Measurements from ENCODE around the gene CRIP2. TPM values are rescaled to one million over a fixed set of nuclear protein-coding genes. Genes with fewer than 3 reads are reported as not detected.

The CRIP2 gene
- total and polyA plus RNA-seq, 4 donors = 4.3 to 40.0 (median 20.7) TPM

DNA sequence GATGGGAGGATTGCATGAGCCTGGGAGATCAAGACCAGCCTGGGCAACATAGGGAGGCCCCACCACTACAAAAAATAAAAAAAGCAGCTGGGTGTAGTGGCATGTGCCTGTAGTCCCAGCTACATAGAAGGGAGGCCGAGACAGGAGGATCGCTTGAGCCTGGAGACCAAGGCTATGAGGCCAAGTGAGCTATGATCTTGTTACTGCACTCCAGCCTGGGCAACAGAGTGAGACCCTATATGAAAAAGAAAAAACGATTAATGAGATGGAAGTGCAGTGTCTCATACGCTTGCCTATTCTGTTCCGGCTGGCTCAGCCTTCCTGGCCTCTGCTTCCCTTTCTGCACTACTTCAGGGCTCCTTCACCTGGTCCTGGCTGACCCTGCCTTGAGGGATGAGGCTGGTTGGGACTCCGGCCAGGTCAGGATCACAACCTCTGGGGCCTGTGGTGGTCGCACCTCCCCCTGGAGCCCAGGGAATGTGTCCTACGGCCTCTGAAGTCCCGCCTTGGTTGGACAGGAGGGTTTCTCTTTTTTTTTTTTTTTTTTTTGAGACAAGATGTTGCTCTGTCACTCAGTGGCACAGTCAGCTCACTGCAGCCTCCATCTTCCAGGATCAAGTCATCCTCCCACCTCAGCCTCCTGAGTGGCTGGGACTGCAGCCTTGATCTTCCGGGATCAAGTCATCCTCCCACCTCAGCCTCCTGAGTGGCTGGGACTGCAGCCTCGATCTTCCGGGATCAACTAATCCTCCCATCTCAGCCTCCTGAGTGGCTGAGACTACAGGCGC is 27.1 kb downstream of the CRIP2 start:
- WGBS = 89% methylated on average over 13 of the region's 13 CpGs
- TF ChIP-seq GABPA (IDR thresholded peaks at IDR 0.05 in 1 of 2, conservative IDR thresholded peaks at IDR 0.05 in 1 of 2) = no peak
- no peak for TF ChIP-seq TAF1 (conservative IDR thresholded peaks at IDR 0.05)
- TF ChIP-seq, protein P1, sequence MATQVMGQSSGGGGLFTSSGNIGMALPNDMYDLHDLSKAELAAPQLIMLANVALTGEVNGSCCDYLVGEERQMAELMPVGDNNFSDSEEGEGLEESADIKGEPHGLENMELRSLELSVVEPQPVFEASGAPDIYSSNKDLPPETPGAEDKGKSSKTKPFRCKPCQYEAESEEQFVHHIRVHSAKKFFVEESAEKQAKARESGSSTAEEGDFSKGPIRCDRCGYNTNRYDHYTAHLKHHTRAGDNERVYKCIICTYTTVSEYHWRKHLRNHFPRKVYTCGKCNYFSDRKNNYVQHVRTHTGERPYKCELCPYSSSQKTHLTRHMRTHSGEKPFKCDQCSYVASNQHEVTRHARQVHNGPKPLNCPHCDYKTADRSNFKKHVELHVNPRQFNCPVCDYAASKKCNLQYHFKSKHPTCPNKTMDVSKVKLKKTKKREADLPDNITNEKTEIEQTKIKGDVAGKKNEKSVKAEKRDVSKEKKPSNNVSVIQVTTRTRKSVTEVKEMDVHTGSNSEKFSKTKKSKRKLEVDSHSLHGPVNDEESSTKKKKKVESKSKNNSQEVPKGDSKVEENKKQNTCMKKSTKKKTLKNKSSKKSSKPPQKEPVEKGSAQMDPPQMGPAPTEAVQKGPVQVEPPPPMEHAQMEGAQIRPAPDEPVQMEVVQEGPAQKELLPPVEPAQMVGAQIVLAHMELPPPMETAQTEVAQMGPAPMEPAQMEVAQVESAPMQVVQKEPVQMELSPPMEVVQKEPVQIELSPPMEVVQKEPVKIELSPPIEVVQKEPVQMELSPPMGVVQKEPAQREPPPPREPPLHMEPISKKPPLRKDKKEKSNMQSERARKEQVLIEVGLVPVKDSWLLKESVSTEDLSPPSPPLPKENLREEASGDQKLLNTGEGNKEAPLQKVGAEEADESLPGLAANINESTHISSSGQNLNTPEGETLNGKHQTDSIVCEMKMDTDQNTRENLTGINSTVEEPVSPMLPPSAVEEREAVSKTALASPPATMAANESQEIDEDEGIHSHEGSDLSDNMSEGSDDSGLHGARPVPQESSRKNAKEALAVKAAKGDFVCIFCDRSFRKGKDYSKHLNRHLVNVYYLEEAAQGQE (IDR thresholded peaks at IDR 0.05) = no peak
- no peak for TF ChIP-seq EGR1 (IDR thresholded peaks at IDR 0.05; ENCODE audit: low read depth in 2 of 2)
- TF ChIP-seq HNF4G (IDR thresholded peaks at IDR 0.05) = no peak
- TF ChIP-seq, protein P2, sequence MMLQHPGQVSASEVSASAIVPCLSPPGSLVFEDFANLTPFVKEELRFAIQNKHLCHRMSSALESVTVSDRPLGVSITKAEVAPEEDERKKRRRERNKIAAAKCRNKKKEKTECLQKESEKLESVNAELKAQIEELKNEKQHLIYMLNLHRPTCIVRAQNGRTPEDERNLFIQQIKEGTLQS (IDR thresholded peaks at IDR 0.05) = no peak
- no peak for TF ChIP-seq YY1 (IDR thresholded peaks at IDR 0.05)
- TF ChIP-seq, protein P3, sequence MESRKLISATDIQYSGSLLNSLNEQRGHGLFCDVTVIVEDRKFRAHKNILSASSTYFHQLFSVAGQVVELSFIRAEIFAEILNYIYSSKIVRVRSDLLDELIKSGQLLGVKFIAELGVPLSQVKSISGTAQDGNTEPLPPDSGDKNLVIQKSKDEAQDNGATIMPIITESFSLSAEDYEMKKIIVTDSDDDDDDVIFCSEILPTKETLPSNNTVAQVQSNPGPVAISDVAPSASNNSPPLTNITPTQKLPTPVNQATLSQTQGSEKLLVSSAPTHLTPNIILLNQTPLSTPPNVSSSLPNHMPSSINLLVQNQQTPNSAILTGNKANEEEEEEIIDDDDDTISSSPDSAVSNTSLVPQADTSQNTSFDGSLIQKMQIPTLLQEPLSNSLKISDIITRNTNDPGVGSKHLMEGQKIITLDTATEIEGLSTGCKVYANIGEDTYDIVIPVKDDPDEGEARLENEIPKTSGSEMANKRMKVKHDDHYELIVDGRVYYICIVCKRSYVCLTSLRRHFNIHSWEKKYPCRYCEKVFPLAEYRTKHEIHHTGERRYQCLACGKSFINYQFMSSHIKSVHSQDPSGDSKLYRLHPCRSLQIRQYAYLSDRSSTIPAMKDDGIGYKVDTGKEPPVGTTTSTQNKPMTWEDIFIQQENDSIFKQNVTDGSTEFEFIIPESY (IDR thresholded peaks at IDR 0.05) = no peak
- TF ChIP-seq SP1 (IDR thresholded peaks at IDR 0.05) = no peak
- no peak for TF ChIP-seq FOXA2 (IDR thresholded peaks at IDR 0.05)
- TF ChIP-seq, protein P4, sequence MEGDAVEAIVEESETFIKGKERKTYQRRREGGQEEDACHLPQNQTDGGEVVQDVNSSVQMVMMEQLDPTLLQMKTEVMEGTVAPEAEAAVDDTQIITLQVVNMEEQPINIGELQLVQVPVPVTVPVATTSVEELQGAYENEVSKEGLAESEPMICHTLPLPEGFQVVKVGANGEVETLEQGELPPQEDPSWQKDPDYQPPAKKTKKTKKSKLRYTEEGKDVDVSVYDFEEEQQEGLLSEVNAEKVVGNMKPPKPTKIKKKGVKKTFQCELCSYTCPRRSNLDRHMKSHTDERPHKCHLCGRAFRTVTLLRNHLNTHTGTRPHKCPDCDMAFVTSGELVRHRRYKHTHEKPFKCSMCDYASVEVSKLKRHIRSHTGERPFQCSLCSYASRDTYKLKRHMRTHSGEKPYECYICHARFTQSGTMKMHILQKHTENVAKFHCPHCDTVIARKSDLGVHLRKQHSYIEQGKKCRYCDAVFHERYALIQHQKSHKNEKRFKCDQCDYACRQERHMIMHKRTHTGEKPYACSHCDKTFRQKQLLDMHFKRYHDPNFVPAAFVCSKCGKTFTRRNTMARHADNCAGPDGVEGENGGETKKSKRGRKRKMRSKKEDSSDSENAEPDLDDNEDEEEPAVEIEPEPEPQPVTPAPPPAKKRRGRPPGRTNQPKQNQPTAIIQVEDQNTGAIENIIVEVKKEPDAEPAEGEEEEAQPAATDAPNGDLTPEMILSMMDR (IDR thresholded peaks at IDR 0.05; ENCODE audit: low read depth, low read length, missing input control) = no peak
- TF ChIP-seq RAD21 (IDR thresholded peaks at IDR 0.05) = no peak
- no peak for TF ChIP-seq HNF4A (conservative IDR thresholded peaks at IDR 0.05)
- TF ChIP-seq RXRA (IDR thresholded peaks at IDR 0.05) = no peak
- no peak for TF ChIP-seq NR2F2 (IDR thresholded peaks at IDR 0.05)
- TF ChIP-seq, protein P5, sequence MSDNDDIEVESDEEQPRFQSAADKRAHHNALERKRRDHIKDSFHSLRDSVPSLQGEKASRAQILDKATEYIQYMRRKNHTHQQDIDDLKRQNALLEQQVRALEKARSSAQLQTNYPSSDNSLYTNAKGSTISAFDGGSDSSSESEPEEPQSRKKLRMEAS (IDR thresholded peaks at IDR 0.05) = no peak
- TF ChIP-seq JUND (IDR thresholded peaks at IDR 0.05) = no peak
- Histone ChIP-seq H3K9ac (ENCODE audit: low read depth in 1 of 2, low read length in 2 of 2) (no peak overlapping the region), H3K4me1 (ENCODE audit: control insufficient read depth in 4 of 4, insufficient read depth in 4 of 4, low read length in 3 of 4) (peaks cover 6 to 25% (median 16%) of the 10 kb centered on the region in 4 donors), H3K36me3 (ENCODE audit: control insufficient read depth in 4 of 4, insufficient read depth in 3 of 4, low read depth in 1 of 4, low read length in 3 of 4) (no peaks in the 10 kb centered on the region), H3K27ac (ENCODE audit: low read depth in 1 of 2, low read length in 2 of 2) (no peak overlapping the region), H3K4me3 (ENCODE audit: low read depth in 1 of 3, low read length in 3 of 3) (no peak overlapping the region), H3K27me3 (ENCODE audit: control insufficient read depth in 4 of 4, insufficient read depth in 4 of 4, low read length in 3 of 4) (no peaks in the 10 kb centered on the region), H3K9me3 (ENCODE audit: control insufficient read depth in 4 of 4, low read length in 3 of 4) (no peaks in the 10 kb centered on the region)
- no peak for DNase-seq (ENCODE audit: low spot score)

Measured in liver (tissue), 9 donors.